KBM-7 (cell line): ENCODE results near the gene TMEM191C.
"Not testable (repeated sequence)": the region's sequence is repeated elsewhere in the genome, so short reads cannot be mapped to it uniquely, and the experiment has no call there.

Experiments used
- DNase-seq: peaks from one replicate; pipeline ENCODE4 v3.0.0-alpha.2; 2015
- in situ Hi-C: fragments of 300-500 bp; cut with MboI; formaldehyde crosslinking; loops from 2 replicates; pipeline ENCODE4 v1.14.3; 2020; ENCODE audit warnings: low sequenced_read_pairs, low pct_unique_long_range_greater_than_20kb, mixed read lengths

The TMEM191C gene

GRCh38 chr22:21444701-21445436 lies 22.3 kb upstream of the TMEM191C start:
- DNase-seq, result no peak
- in situ Hi-C loops, result no loop called here

GRCh38 chr22:21445437-21446127 lies 21.6 kb upstream of the TMEM191C start:
- in situ Hi-C loops, result no loop called here
- DNase-seq, result no peak

GRCh38 chr22:21446128-21446826 lies 20.9 kb upstream of the TMEM191C start:
- no peak for DNase-seq
- in situ Hi-C loops, result no loop called here

GRCh38 chr22:21446827-21447690 lies 20.1 kb upstream of the TMEM191C start:
- in situ Hi-C loops, result no loop called here
- DNase-seq, result no peak

- in situ Hi-C loops, result no loop called here
- DNase-seq, result peak; percentile 35
These were observed 19.3 kb upstream of the TMEM191C start for GRCh38 chr22:21447694-21448402.

- in situ Hi-C loops, result no loop called here
- DNase-seq, result no peak
These were observed 18.4 kb upstream of the TMEM191C start for GRCh38 chr22:21448627-21449416.

GRCh38 chr22:21449531-21450319 lies 17.5 kb upstream of the TMEM191C start:
- in situ Hi-C loops, result no loop called here
- DNase-seq, result no peak

GRCh38 chr22:21450320-21450831 lies 16.8 kb upstream of the TMEM191C start:
- no peak for DNase-seq
- in situ Hi-C loops, result no loop called here

GRCh38 chr22:21450858-21451353 lies 16.3 kb upstream of the TMEM191C start:
- in situ Hi-C loops, result no loop called here

GRCh38 chr22:21451545-21452520 lies 15.4 kb upstream of the TMEM191C start:
- no peak for DNase-seq
- in situ Hi-C loops, result no loop called here

More at GRCh38 chr22:21450858-21451353, 16.3 kb upstream of the TMEM191C start:
- no peak for DNase-seq

- in situ Hi-C loops, DNase-seq: not testable (repeated sequence)
These were observed 14.5 kb upstream of the TMEM191C start for GRCh38 chr22:21452666-21453065.

- DNase-seq, in situ Hi-C loops: not testable (repeated sequence)
These were observed 12.2 kb upstream of the TMEM191C start for GRCh38 chr22:21454998-21455333.

- in situ Hi-C loops, result no loop called here
- no peak for DNase-seq
These were observed 11.7 kb upstream of the TMEM191C start for GRCh38 chr22:21455334-21456089.

GRCh38 chr22:21457023-21457787 lies 10.0 kb upstream of the TMEM191C start:
- DNase-seq, result no peak
- in situ Hi-C loops, result no loop called here
